Chondrocyte (in vitro differentiated cells): ENCODE data around the gene EPHB1. TPM values are rescaled to one million over a fixed set of nuclear protein-coding genes. Genes with fewer than 3 reads are reported as not detected.

Experiments used
- DNase-seq: peaks from one replicate; pipeline ENCODE4 v3.0.0; 2021; ENCODE audit warnings: mixed read lengths, low spot score
- H3K27ac Mint-ChIP-seq: one replicate; pipeline ENCODE4 v1.8.0; 2021; ENCODE audit warnings: mild to moderate bottlenecking, moderate library complexity, mixed read lengths; ENCODE audit not compliant: unreplicated experiment
- H3K27me3 Mint-ChIP-seq: 2 replicates; pipeline ENCODE4 v1.8.0; 2021; ENCODE audit warnings: low read depth, mixed read lengths
- H3K36me3 Mint-ChIP-seq: 2 replicates; pipeline ENCODE4 v1.8.0; 2021; ENCODE audit warnings: low read depth, mixed read lengths
- H3K4me1 Mint-ChIP-seq: 2 replicates; pipeline ENCODE4 v1.8.0; 2021; ENCODE audit warnings: low read depth, mild to moderate bottlenecking, mixed read lengths
- H3K4me3 Mint-ChIP-seq: one replicate; pipeline ENCODE4 v1.8.0; 2021; ENCODE audit warnings: mild to moderate bottlenecking, moderate library complexity, mixed read lengths; ENCODE audit not compliant: unreplicated experiment
- H3K9me3 Mint-ChIP-seq: 2 replicates; pipeline ENCODE4 v1.8.0; 2021; ENCODE audit warnings: low read depth, mixed read lengths
- total RNA-seq: library from RNA; stranded (reverse); gene quantifications from 3 replicates; pipeline ENCODE4 v1.2.1, GENCODE V29; 2021
- TF ChIP-seq, protein P1 (sequence below): fragments of 200-600 bp; sonication (generic); IDR thresholded peaks from 2 replicates; pipeline ENCODE4 v1.5.0; 2021; ENCODE audit warnings: antibody characterized with exemption, mild to moderate bottlenecking, moderate library complexity

The EPHB1 gene
- total RNA-seq, 1 donor from 2014 or later: 1.7 TPM

DNA sequence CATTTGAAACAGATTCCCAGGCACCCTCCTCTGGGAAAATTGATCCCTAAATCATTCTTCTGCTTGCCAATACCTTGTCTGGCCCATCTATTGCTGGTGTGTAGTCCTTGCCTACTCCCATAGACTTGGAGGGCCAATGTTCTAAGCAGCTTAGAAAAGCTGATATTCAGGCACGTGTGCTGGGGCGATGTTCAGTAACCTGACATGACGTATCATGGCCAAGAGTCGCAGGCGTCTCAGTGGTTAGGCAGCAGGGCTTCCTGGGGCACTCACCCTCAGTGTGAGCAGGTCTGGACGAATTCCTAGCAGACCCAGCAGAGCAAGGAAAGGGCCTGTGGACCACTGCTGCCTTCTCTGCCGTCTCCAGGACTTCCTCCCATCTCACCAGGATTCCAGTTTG is 21.6 kb downstream of the EPHB1 start:
- Mint-ChIP-seq H3K36me3 (no peaks in the 10 kb centered on the region), H3K4me3 (no peak overlapping the region), H3K9me3 (no peaks in the 10 kb centered on the region), H3K4me1 (no peaks in the 10 kb centered on the region), H3K27ac (no peak overlapping the region), H3K27me3 (peaks cover 3% of the 10 kb centered on the region)
- TF ChIP-seq, protein P1, sequence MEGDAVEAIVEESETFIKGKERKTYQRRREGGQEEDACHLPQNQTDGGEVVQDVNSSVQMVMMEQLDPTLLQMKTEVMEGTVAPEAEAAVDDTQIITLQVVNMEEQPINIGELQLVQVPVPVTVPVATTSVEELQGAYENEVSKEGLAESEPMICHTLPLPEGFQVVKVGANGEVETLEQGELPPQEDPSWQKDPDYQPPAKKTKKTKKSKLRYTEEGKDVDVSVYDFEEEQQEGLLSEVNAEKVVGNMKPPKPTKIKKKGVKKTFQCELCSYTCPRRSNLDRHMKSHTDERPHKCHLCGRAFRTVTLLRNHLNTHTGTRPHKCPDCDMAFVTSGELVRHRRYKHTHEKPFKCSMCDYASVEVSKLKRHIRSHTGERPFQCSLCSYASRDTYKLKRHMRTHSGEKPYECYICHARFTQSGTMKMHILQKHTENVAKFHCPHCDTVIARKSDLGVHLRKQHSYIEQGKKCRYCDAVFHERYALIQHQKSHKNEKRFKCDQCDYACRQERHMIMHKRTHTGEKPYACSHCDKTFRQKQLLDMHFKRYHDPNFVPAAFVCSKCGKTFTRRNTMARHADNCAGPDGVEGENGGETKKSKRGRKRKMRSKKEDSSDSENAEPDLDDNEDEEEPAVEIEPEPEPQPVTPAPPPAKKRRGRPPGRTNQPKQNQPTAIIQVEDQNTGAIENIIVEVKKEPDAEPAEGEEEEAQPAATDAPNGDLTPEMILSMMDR: no peak
- DNase-seq: no peak

DNA sequence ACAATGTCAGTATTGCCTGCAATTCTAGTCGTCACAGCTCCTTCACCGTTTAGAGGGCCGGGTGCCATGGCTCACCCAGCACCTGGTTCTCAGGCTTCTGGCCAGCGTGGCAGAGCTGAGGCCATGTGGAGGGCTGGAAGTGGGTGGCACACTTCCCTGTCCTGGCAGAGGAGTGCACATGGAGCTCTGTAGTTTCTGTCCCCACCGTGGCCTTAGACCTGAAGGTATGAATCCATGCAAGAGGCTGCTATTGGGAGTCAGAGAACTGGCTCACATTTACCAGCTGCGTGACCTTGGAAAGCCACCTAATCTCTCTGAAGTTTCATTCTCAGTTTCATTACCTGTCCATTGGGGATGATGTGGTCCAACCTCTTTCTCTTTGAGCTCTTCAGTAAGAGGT is 22.2 kb downstream of the EPHB1 start:
- H3K4me1 Mint-ChIP-seq: no peaks in the 10 kb centered on the region
- TF ChIP-seq, protein P1: no peak
- H3K36me3 Mint-ChIP-seq: no peaks in the 10 kb centered on the region
- H3K27me3 Mint-ChIP-seq: peaks cover 3% of the 10 kb centered on the region
- no peak for DNase-seq
- no peaks in the 10 kb centered on the region for H3K9me3 Mint-ChIP-seq
- no peak overlapping the region for H3K27ac Mint-ChIP-seq
- H3K4me3 Mint-ChIP-seq: no peak overlapping the region

DNA sequence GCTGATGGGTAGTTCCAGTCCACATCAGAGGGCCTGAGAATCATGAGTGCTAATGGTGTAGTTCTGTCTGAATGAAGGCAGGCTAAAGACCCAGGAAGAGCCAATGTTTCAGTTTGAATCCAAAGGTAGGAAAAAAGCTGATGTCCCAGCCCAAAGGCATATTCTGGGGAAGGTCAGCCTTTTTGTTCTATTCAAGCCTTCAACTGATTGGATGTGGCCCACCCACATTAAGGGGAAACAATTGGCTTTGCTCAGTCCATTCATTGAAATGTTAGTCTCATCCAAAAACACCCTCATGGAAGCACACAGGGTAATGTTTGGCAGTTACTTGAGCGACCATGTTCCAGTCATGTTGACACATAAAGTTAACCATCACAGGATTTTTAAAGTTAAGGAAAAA is 25.9 kb downstream of the EPHB1 start:
- H3K36me3 Mint-ChIP-seq: no peaks in the 10 kb centered on the region
- H3K4me3 Mint-ChIP-seq: no peak overlapping the region
- no peaks in the 10 kb centered on the region for H3K9me3 Mint-ChIP-seq
- H3K27me3 Mint-ChIP-seq: peaks cover 3% of the 10 kb centered on the region
- TF ChIP-seq, protein P1: no peak
- DNase-seq: no peak
- H3K4me1 Mint-ChIP-seq: no peaks in the 10 kb centered on the region
- no peak overlapping the region for H3K27ac Mint-ChIP-seq

DNA sequence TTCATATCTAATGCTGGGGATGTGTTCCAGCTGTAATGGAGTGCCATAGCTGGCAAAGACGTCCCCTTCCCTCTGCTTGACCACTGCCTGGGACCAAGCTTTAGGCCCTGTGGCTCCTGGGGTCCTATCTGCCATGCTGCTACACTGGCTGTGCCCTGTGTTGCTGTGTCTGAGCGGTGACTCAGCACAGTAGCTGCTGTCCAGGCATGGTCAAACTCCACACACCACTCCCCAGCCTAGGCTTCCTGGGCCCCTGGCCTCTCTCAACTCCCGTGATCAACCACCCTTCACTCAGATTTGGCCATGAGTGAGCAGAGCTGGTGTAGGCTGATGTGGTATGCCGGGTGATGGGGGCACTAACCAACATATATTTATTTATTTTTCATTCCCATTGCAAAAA is 27.0 kb downstream of the EPHB1 start:
- DNase-seq: no peak
- no peak overlapping the region for H3K4me3 Mint-ChIP-seq
- no peaks in the 10 kb centered on the region for H3K9me3 Mint-ChIP-seq
- TF ChIP-seq, protein P1: no peak
- H3K36me3 Mint-ChIP-seq: no peaks in the 10 kb centered on the region
- peaks cover 3% of the 10 kb centered on the region for H3K27me3 Mint-ChIP-seq
- H3K27ac Mint-ChIP-seq: no peak overlapping the region
- no peaks in the 10 kb centered on the region for H3K4me1 Mint-ChIP-seq

DNA sequence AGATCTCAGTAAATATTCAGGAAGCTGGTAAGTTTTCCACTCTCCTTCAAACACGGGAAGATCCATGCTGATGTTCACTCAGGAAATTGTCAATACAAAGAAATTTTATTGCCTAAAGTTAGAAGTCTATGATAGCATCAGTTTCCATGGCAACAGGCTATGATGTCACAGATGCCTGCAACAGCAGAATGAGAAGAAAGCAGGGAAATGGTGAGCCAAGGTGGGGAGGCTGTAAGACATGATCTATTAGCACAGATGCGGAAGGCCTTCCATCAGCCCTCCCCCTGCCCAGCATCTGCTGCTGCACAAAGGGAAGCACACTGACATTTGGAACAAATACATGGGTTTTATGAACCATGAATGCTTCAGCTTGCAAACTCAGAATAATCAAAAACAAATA is 28.6 kb downstream of the EPHB1 start:
- no peaks in the 10 kb centered on the region for H3K4me1 Mint-ChIP-seq
- H3K9me3 Mint-ChIP-seq: no peaks in the 10 kb centered on the region
- TF ChIP-seq, protein P1: no peak
- H3K27me3 Mint-ChIP-seq: peaks cover 2% of the 10 kb centered on the region
- DNase-seq: no peak
- H3K4me3 Mint-ChIP-seq: no peak overlapping the region
- H3K27ac Mint-ChIP-seq: no peak overlapping the region
- no peaks in the 10 kb centered on the region for H3K36me3 Mint-ChIP-seq
